ENCODE measurements around the gene PSMD4. TPM values are rescaled to one million over a fixed set of nuclear protein-coding genes. Genes with fewer than 3 reads are reported as not detected.

Gene PSMD4
- total RNA-seq, 1 experiment from 2014 or later: 207 TPM

DNA sequence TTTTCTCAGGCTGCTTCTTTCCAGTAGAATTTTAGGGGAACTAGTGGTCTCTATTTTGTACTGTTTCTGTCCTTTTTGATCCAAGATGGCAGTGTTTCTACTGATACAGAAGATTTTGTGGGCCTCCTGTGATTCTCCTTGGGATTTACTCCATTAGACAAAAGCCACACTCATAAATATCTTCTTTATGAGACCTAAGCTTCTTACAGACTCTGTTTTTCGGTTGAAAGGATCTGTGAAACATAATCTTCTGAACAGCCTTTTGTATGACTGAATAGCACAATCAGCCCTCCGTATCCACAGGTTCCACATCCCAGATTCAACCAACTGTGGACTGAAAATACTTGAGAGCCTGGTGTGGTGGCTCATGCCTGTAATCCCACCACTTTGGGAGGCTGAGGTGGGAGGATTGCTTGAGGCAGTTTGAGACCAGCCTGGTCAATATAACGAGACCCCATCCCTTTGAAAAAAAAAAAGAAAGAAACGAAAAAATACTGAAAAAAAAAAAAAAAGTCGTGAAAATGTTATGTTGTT, 10.8 kb upstream of the PSMD4 start:
- Histone ChIP-seq H4K91ac (ENCODE audit: insufficient read length, low read depth, low read length) (no peak overlapping the region), H4K20me1 (ENCODE audit: control insufficient read depth, insufficient read depth, insufficient read length) (no peaks in the 10 kb centered on the region), H2BK120ac (ENCODE audit: low read depth, low read length, poor library complexity, severe bottlenecking) (no peak overlapping the region), H2BK12ac (ENCODE audit: insufficient read length, low read depth, low read length) (no peak overlapping the region), H2BK15ac (ENCODE audit: low read depth, low read length) (no peak overlapping the region), H3K4me2 (ENCODE audit: insufficient read depth, insufficient read length, low read length) (no peak overlapping the region), H3K4ac (ENCODE audit: low read depth, low read length) (no peak overlapping the region), H2AFZ (ENCODE audit: low read length) (no peak overlapping the region), H2AK5ac (ENCODE audit: insufficient read length, low read length) (no peak overlapping the region), H3K27me3 (ENCODE audit: insufficient read depth, low read length) (no peaks in the 10 kb centered on the region), H3K56ac (ENCODE audit: insufficient read length, low read depth, low read length) (no peak overlapping the region), H4K8ac (replicated peaks; ENCODE audit: insufficient read length, low read depth, low read length) (no peak overlapping the region), H2BK20ac (ENCODE audit: low read depth, low read length, poor library complexity, severe bottlenecking) (no peak overlapping the region), H3K9me3 (ENCODE audit: control insufficient read depth, low read depth, low read length) (no peaks in the 10 kb centered on the region), H3K79me2 (ENCODE audit: insufficient read depth, low read length) (no peaks in the 10 kb centered on the region), H3K14ac (ENCODE audit: insufficient read depth, low read length) (no peak overlapping the region), H4K5ac (ENCODE audit: insufficient read length, low read depth, low read length) (no peak overlapping the region), H3K23ac (ENCODE audit: insufficient read length, low read depth, low read length) (no peak overlapping the region), H3K18ac (ENCODE audit: insufficient read length, low read depth, low read length) (no peak overlapping the region), H3T11ph (ENCODE audit: low read length) (no peak overlapping the region), H3K4me1 (ENCODE audit: insufficient read depth, low read length) (no peaks in the 10 kb centered on the region), H3K79me1 (ENCODE audit: insufficient read depth, low read depth, low read length, poor library complexity, severe bottlenecking) (no peaks in the 10 kb centered on the region), H3K27ac (ENCODE audit: insufficient read length, low read depth, low read length) (no peak overlapping the region), H2BK5ac (ENCODE audit: insufficient read length, low read length) (no peak overlapping the region), H3K9ac (ENCODE audit: extremely low read depth, insufficient read length, low read length) (no peak overlapping the region), H3K23me2 (ENCODE audit: insufficient read length, low read depth, low read length, poor library complexity, severe bottlenecking) (no peaks in the 10 kb centered on the region)
- Mint-ChIP-seq H3K9me3 (no peaks in the 10 kb centered on the region), H3K27me3 (ENCODE audit: low read depth) (no peaks in the 10 kb centered on the region), H3K36me3 (ENCODE audit: insufficient read depth in 1 of 3, low read depth in 3 of 3) (peaks cover 56 to 98% (median 93%) of the 10 kb centered on the region in 3 experiments), H3K4me3 (no peak overlapping the region), H3K27ac (no peak overlapping the region), H3K4me1 (no peaks in the 10 kb centered on the region)
- no peak for DNase-seq
- WGBS (ENCODE audit: extremely low coverage, insufficient read length, low lambda C conversion rate): no CpG with 5 or more reads among the region's 5 CpGs
- TF ChIP-seq, protein P1, sequence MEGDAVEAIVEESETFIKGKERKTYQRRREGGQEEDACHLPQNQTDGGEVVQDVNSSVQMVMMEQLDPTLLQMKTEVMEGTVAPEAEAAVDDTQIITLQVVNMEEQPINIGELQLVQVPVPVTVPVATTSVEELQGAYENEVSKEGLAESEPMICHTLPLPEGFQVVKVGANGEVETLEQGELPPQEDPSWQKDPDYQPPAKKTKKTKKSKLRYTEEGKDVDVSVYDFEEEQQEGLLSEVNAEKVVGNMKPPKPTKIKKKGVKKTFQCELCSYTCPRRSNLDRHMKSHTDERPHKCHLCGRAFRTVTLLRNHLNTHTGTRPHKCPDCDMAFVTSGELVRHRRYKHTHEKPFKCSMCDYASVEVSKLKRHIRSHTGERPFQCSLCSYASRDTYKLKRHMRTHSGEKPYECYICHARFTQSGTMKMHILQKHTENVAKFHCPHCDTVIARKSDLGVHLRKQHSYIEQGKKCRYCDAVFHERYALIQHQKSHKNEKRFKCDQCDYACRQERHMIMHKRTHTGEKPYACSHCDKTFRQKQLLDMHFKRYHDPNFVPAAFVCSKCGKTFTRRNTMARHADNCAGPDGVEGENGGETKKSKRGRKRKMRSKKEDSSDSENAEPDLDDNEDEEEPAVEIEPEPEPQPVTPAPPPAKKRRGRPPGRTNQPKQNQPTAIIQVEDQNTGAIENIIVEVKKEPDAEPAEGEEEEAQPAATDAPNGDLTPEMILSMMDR (conservative IDR thresholded peaks at IDR 0.05): no peak

Data from H9 (cell line).